Stimulated activated CD4-positive, alpha-beta T cell treated with anti-CD3 and anti-CD28 coated beads, Interleukin-2, amount 100 ng/mL, for 4 hours (primary cell): ENCODE results near the gene SULT1E1.

Experiments
- DNase-seq: peaks from one replicate; pipeline ENCODE4 v3.0.0-alpha.2; 2020; ENCODE audit warnings: low read depth

SULT1E1 gene

GRCh38 chr4:69860052-69860451 lies at the start of gene SULT1E1:
SULT1E1 (minus strand) TSS chr4:69860145; CDS start chr4:69857644, 2,501 bp downstream.
- no peak for DNase-seq

- DNase-seq: no peak
Measured at GRCh38 chr4:69909195-69909594, 49.2 kb upstream of the SULT1E1 start.

- DNase-seq: no peak
Measured at GRCh38 chr4:69907151-69907550, 47.2 kb upstream of the SULT1E1 start.

GRCh38 chr4:69896530-69897116 lies 36.7 kb upstream of the SULT1E1 start:
- no peak for DNase-seq

GRCh38 chr4:69894721-69895120 lies 34.8 kb upstream of the SULT1E1 start:
- DNase-seq: no peak

- DNase-seq: no peak
Measured at GRCh38 chr4:69894186-69894585, 34.2 kb upstream of the SULT1E1 start.

GRCh38 chr4:69888336-69888735 lies 28.4 kb upstream of the SULT1E1 start:
- DNase-seq: no peak

- no peak for DNase-seq
Measured at GRCh38 chr4:69882150-69882549, 22.2 kb upstream of the SULT1E1 start.

GRCh38 chr4:69881173-69881773 lies 21.3 kb upstream of the SULT1E1 start:
- DNase-seq: no peak

- DNase-seq: no peak
Measured at GRCh38 chr4:69878250-69878649, 18.3 kb upstream of the SULT1E1 start.

GRCh38 chr4:69877453-69877852 lies 17.5 kb upstream of the SULT1E1 start:
- DNase-seq: no peak

- DNase-seq: no peak
Measured at GRCh38 chr4:69876071-69876470, 16.1 kb upstream of the SULT1E1 start.

GRCh38 chr4:69875576-69875975 lies 15.6 kb upstream of the SULT1E1 start:
- no peak for DNase-seq

GRCh38 chr4:69874507-69874906 lies 14.6 kb upstream of the SULT1E1 start:
- no peak for DNase-seq

- DNase-seq: no peak
Measured at GRCh38 chr4:69861756-69862155, 1.8 kb upstream of the SULT1E1 start.

- no peak for DNase-seq
Measured at GRCh38 chr4:69860521-69861298, 765 bp upstream of the SULT1E1 start.

GRCh38 chr4:69859140-69859685 lies 732 bp downstream of the SULT1E1 start:
- no peak for DNase-seq

- no peak for DNase-seq
Measured at GRCh38 chr4:69858690-69859089, 1.3 kb downstream of the SULT1E1 start.

- DNase-seq: no peak
Measured at GRCh38 chr4:69855822-69856221, 4.1 kb downstream of the SULT1E1 start.

- DNase-seq: no peak
Measured at GRCh38 chr4:69849969-69850368, 10.0 kb downstream of the SULT1E1 start.

GRCh38 chr4:69849297-69849696 lies 10.6 kb downstream of the SULT1E1 start:
- DNase-seq: no peak

GRCh38 chr4:69848028-69848427 lies 11.9 kb downstream of the SULT1E1 start:
- DNase-seq: no peak

GRCh38 chr4:69843932-69844331 lies 16.0 kb downstream of the SULT1E1 start:
- no peak for DNase-seq
